A549 (cell line): ENCODE data around the gene STOM.

ENCODE experiments used
- BCL3 ChIP-seq: fragments of >200 bp; sonication (Bioruptor Twin); formaldehyde crosslinking; IDR thresholded peaks from 3 replicates; pipeline ENCODE4 v1.6.1; 2016
- CEBPB ChIP-seq, 2 experiments: fragments of >200 bp in 1 of 2; sonication (Bioruptor Twin) in 1 of 2; formaldehyde crosslinking in 1 of 2; IDR thresholded peaks; 2 replicates each; pipeline ENCODE4 v1.6.1; 2012 to 2016
- CTCF ChIP-seq: fragments of >200 bp; sonication (Bioruptor Twin); formaldehyde crosslinking; IDR thresholded peaks from 3 replicates; pipeline ENCODE4 v1.5.1; 2016
- FOSL2 ChIP-seq, 2 experiments: fragments of 450-650 bp in 1 of 2; fragments of >200 bp in 1 of 2; sonication (Bioruptor Twin) in 1 of 2; formaldehyde crosslinking; IDR thresholded peaks; 2 replicates each; pipeline versions ENCODE4 v1.5.0 to v1.6.1; 2016 to 2020; ENCODE audit warnings: mild to moderate bottlenecking in 1 of 2, moderate library complexity in 1 of 2
- MAFK ChIP-seq: fragments of 450-650 bp; IDR thresholded peaks from 2 replicates; pipeline ENCODE4 v1.6.1; 2014; ENCODE audit not compliant: partially characterized antibody
- POLR2A ChIP-seq: IDR thresholded peaks from 2 replicates; pipeline ENCODE4 v1.6.1; 2012; ENCODE audit warnings: mild to moderate bottlenecking, low read length
- POLR2AphosphoS2 ChIP-seq: conservative IDR thresholded peaks from 2 replicates; pipeline ENCODE4 v1.6.1; 2012; ENCODE audit warnings: low read length, improper control_type of control experiment, inconsistent platforms
- RFX5 ChIP-seq: fragments of 450-650 bp; IDR thresholded peaks from 2 replicates; pipeline ENCODE4 v1.7.1; 2014; ENCODE audit warnings: antibody characterized with exemption, mild to moderate bottlenecking, moderate library complexity
- RNF2 ChIP-seq: fragments of 200-600 bp; sonication (generic); IDR thresholded peaks from 2 replicates; pipeline ENCODE4 v1.6.1; 2016; ENCODE audit warnings: low read depth, mild to moderate bottlenecking, antibody characterized with exemption, moderate library complexity, borderline replicate concordance
- SMC3 ChIP-seq: fragments of >200 bp; sonication (Bioruptor Twin); formaldehyde crosslinking; IDR thresholded peaks from 3 replicates; pipeline ENCODE4 v1.6.1; 2018; ENCODE audit warnings: inconsistent platforms

- TF ChIP-seq POLR2A (no peak), CTCF (no peak), SMC3 (no peak), MAFK (no peak), BCL3 (no peak), CEBPB (IDR thresholded peaks at IDR 0.05) (no peak), RFX5 (no peak), POLR2AphosphoS2 (no peak), RNF2 (no peak), FOSL2 (IDR thresholded peaks at IDR 0.05) (no peak), FOSL2 (CRISPR knock-in tag; IDR thresholded peaks at IDR 0.05) (no peak)
These were observed 25.5 kb upstream of the STOM start for GRCh38 chr9:121395558-121395957.
